Measurements from ENCODE around the gene HDAC5.

HDAC5 gene

DNA sequence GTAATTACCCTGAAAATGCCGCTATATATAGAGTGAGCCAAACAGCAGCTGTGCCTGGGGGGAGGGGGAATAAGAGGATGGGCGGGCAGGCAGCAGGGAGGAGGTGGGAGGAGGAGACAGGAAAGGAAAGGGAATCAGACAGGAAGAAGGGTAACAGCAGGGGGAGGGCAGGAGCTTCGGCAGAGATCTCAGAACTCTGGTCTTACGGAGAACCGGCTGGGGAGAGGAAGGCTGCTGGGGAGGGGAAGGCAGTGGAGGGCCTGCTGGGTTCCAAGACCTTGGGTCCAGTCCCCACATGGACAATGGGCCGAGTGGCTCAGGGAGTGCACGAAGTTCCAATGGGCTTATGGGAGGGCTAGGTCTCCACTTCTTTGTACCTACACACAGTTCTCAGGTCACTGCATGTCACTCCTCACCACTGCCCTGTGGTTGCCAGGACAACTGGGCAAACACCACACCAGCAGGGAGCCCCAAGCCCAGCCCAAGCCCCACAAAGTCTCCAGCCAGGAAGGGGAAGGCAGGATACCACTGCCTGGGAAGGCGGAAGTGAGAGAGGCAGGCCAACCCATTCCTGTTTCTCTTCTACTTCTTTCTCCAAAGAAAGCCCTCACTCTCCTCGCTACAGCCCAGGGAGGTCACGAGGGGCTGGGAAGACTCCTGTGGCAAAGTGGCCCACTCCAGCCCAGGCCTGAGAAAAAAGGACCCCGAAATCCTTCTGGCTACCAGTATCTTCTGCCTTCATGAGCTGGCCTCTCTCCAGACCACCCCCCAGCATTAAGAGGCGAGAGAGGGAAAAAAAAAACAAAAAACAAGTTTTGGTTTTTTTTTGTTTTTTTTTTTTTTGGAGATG lies 27.6 kb downstream of the HDAC5 start:
- Histone ChIP-seq H3K27me3 (no peaks in the 10 kb centered on the region), H3K9me3 (no peaks in the 10 kb centered on the region), H3K4me1 (ENCODE audit: control insufficient read depth in 1 of 2, insufficient read depth in 1 of 2, low read depth in 1 of 2, low read length in 1 of 2) (peaks cover 8 to 25% of the 10 kb centered on the region in 2 experiments), H3K4me3 (ENCODE audit: low read depth in 1 of 2, low read length in 1 of 2) (no peak overlapping the region), H3K27ac (peak overlapping the region; percentile 69), H3K36me3 (peaks cover 29% of the 10 kb centered on the region)
- TF ChIP-seq, protein P1, sequence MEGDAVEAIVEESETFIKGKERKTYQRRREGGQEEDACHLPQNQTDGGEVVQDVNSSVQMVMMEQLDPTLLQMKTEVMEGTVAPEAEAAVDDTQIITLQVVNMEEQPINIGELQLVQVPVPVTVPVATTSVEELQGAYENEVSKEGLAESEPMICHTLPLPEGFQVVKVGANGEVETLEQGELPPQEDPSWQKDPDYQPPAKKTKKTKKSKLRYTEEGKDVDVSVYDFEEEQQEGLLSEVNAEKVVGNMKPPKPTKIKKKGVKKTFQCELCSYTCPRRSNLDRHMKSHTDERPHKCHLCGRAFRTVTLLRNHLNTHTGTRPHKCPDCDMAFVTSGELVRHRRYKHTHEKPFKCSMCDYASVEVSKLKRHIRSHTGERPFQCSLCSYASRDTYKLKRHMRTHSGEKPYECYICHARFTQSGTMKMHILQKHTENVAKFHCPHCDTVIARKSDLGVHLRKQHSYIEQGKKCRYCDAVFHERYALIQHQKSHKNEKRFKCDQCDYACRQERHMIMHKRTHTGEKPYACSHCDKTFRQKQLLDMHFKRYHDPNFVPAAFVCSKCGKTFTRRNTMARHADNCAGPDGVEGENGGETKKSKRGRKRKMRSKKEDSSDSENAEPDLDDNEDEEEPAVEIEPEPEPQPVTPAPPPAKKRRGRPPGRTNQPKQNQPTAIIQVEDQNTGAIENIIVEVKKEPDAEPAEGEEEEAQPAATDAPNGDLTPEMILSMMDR (IDR thresholded peaks at IDR 0.05) = no peak

DNA sequence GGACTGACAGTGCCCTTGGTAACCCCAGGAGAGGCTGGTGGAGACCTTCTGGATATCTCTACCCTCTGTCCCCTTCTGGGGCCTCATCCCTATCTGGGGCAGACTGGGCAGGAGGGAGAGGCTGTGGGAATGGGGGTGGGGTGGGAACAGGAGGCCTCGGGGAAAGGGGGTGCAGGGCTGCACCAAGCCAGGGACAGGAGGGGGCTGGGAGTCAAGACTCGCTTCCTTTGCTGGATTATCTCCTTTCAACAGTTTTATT lies 28.1 kb downstream of the HDAC5 start:
- H3K4me3 ChIP-seq (ENCODE audit: low read depth in 1 of 2, low read length in 1 of 2) = no peak overlapping the region

DNA sequence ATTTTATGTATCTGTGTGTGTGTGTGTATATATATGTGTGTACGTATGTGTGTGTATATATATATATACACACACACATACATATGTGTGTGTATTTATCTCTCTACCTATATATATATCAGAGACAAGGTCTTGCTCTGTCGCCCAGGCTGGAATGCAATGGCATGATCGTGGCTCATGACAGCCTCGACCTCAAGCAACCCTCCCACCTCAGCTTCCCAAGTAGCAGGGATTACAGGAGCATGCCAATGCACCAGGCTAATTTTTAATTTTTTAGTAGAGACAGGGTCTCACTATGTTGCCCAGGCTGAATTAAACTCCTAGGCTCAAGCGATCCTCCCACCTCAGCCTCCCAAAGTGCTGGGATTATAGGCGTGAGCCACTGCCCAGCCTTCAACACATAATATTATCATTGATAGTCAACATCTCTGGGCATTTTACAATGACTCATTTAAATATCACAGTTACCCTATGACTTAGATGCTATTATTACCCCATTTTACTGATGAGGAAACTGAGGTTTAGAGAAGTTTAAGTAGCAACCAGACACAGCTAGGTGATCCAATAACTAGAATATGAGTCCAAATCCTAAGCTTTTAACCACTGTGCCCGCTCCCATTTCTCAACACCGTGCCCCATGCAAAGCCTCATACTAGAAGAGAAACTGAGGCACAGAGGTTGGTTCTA lies 28.6 kb downstream of the HDAC5 start:
- Histone ChIP-seq H3K36me3 (peaks cover 40% of the 10 kb centered on the region), H3K27me3 (no peaks in the 10 kb centered on the region), H3K4me3 (ENCODE audit: low read depth in 1 of 2, low read length in 1 of 2) (no peak overlapping the region), H3K4me1 (ENCODE audit: control insufficient read depth in 1 of 2, insufficient read depth in 1 of 2, low read depth in 1 of 2, low read length in 1 of 2) (peaks cover 8 to 25% of the 10 kb centered on the region in 2 experiments), H3K27ac (no peak overlapping the region), H3K9me3 (no peaks in the 10 kb centered on the region)
- TF ChIP-seq, protein P1 (IDR thresholded peaks at IDR 0.05) = no peak

More for the DNA sequence above, 28.1 kb downstream of the HDAC5 start:
- Histone ChIP-seq H3K27ac (peak overlapping the region; percentile 69), H3K4me1 (ENCODE audit: control insufficient read depth in 1 of 2, insufficient read depth in 1 of 2, low read depth in 1 of 2, low read length in 1 of 2) (peaks cover 8 to 25% of the 10 kb centered on the region in 2 experiments), H3K36me3 (peaks cover 35% of the 10 kb centered on the region), H3K9me3 (no peaks in the 10 kb centered on the region), H3K27me3 (no peaks in the 10 kb centered on the region)
- TF ChIP-seq, protein P1 (IDR thresholded peaks at IDR 0.05) = no peak

DNA sequence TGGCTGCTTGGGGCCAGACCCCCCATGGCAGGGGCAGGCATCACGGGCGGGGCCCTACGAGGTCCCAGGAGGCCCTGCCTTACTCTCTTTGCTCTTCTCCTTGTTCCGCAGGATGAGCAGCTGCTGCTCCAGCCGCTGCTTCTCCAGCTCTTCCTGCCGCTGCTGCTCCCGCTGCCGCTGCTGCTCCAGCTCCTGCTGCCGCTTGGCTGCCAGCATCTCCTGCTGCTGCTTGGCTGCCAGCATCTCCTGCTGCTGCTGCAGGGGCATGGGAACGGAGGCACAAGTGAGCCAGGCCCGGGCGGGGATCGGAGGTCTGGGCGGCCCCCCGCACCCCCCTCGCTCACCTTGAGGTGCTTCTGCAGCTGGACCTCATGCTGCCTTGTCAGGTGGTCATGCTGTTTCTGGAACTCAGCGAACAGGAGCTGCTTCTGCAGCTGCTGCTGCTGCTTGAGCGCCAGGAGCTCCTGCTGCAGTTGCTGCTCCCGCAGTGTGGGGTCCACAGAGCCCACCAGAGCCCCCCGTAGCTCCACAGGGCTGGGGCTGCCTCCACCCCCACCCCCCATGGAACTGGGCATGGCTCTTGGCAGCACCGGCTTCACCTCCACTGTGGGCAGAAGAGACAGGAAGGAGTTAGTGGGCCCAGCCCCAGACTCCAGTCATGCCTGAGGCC lies 30.1 kb downstream of the HDAC5 start:
- no peak overlapping the region for H3K27ac ChIP-seq
- no peaks in the 10 kb centered on the region for H3K27me3 ChIP-seq
- no peak overlapping the region for H3K4me3 ChIP-seq (ENCODE audit: low read depth in 1 of 2, low read length in 1 of 2)
- H3K9me3 ChIP-seq = no peaks in the 10 kb centered on the region
- peaks cover 51% of the 10 kb centered on the region for H3K36me3 ChIP-seq
- peaks cover 8 to 23% of the 10 kb centered on the region in 2 experiments for H3K4me1 ChIP-seq (ENCODE audit: control insufficient read depth in 1 of 2, insufficient read depth in 1 of 2, low read depth in 1 of 2, low read length in 1 of 2)
- TF ChIP-seq, protein P1 (IDR thresholded peaks at IDR 0.05) = no peak

DNA sequence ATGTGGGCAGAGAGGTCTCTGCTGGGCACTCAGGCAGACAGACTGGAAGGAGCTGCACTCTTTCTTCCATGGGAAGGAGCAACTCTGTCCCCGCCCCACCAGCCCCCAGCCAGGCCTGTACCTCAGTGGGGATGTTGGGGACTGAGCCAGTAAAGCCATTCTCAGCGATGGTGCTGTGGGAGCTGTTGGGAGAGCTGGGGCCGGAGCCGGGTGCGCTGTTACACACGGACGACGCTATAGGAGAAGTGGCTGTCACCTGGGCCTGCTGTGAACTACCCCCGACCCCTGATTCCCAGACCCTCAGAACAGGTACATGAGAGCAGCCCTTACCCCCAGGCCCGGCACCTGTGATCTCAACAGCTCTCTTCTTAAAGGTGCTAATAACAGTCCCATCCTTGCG lies 31.4 kb downstream of the HDAC5 start:
- no peaks in the 10 kb centered on the region for H3K9me3 ChIP-seq
- H3K4me3 ChIP-seq (ENCODE audit: low read depth in 1 of 2, low read length in 1 of 2) = no peak overlapping the region
- no peaks in the 10 kb centered on the region for H3K27me3 ChIP-seq
- H3K4me1 ChIP-seq (ENCODE audit: control insufficient read depth in 1 of 2, insufficient read depth in 1 of 2, low read depth in 1 of 2, low read length in 1 of 2) = peaks cover 8 to 14% of the 10 kb centered on the region in 2 experiments
- peaks cover 64% of the 10 kb centered on the region for H3K36me3 ChIP-seq
- no peak overlapping the region for H3K27ac ChIP-seq
- TF ChIP-seq, protein P1 (IDR thresholded peaks at IDR 0.05) = no peak
